Effector memory CD4-positive, alpha-beta T cell (primary cell): Measurements from ENCODE around the gene ZNRF3.
"Not testable (repeated sequence)": the region's sequence is repeated elsewhere in the genome, so short reads cannot be mapped to it uniquely, and the experiment has no call there.

ENCODE experiments used
- DNase-seq, 3 donors: peaks; one replicate each; pipeline ENCODE4 v3.0.0-alpha.2; 2020
- H3K27ac ChIP-seq: 2 replicates; pipeline ENCODE4 v1.7.0; 2013; ENCODE audit warnings: mild to moderate bottlenecking, low read length, moderate library complexity; ENCODE audit not compliant: insufficient read depth, poor library complexity, severe bottlenecking
- H3K27me3 ChIP-seq: replicated peaks from 2 replicates; pipeline ENCODE4 v1.7.0; 2013; ENCODE audit warnings: mild to moderate bottlenecking, low read length; ENCODE audit not compliant: insufficient read depth, control insufficient read depth, poor library complexity, severe bottlenecking
- H3K36me3 ChIP-seq: 2 replicates; pipeline ENCODE4 v1.7.0; 2013; ENCODE audit warnings: mild to moderate bottlenecking, low read length, moderate library complexity; ENCODE audit not compliant: control insufficient read depth, insufficient read depth
- H3K4me1 ChIP-seq: 2 replicates; pipeline ENCODE4 v1.7.0; 2013; ENCODE audit warnings: low read length, mild to moderate bottlenecking; ENCODE audit not compliant: control insufficient read depth, insufficient read depth, poor library complexity, severe bottlenecking
- H3K4me3 ChIP-seq: 2 replicates; pipeline ENCODE4 v1.7.0; 2013; ENCODE audit warnings: low read length, low read depth, mild to moderate bottlenecking; ENCODE audit not compliant: insufficient read depth, poor library complexity, severe bottlenecking
- H3K9me3 ChIP-seq: 2 replicates; pipeline ENCODE4 v1.7.0; 2013; ENCODE audit warnings: mild to moderate bottlenecking, low read length, moderate library complexity; ENCODE audit not compliant: control insufficient read depth

Gene ZNRF3

DNA sequence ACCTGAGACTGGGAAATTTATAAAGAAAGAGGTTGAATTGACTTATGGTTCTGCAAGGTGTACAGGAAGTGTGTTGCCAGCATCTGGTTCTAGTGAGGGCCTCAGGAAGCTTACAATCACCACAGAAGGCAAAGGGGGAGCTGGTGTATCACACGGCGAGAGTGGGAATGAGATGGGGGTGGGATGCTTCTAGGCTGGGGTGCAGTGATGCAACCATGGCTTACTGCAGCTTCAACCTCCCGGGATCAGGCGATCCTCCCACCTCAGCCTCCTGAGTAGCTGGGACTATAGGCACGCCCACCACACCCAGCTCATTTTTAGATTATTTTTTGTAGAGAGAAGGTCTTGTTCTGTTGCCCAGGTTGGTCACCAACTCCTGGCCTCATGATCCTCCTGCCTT, 117.3 kb downstream of the ZNRF3 start:
- Histone ChIP-seq H3K36me3 (no peaks in the 10 kb centered on the region), H3K27me3 (no peaks in the 10 kb centered on the region), H3K9me3 (no peaks in the 10 kb centered on the region), H3K4me1 (no peaks in the 10 kb centered on the region), H3K4me3 (no peak overlapping the region), H3K27ac (no peak overlapping the region)
- no peak for DNase-seq

DNA sequence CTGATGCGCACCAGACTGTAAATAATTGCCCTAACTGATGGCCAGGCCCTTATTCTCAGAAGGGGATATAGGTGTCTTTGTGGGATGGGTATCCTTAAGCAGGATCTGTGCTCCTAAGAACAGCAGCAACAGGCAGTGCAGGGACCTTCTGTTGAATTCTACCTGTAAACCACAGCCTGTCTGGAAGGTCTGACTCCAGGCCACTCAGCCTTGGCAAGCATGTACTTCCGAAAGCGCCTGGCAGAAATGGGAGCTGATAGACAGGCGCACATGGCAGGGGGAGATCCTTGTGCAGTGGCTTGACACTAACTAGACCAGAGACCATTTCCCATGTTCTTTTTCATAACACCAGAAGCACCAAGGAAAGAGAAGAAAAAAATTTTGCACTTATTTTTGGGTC, 119.2 kb downstream of the ZNRF3 start:
- H3K27me3 ChIP-seq = no peaks in the 10 kb centered on the region
- H3K4me1 ChIP-seq = no peaks in the 10 kb centered on the region
- H3K9me3 ChIP-seq = no peaks in the 10 kb centered on the region
- no peak overlapping the region for H3K4me3 ChIP-seq
- no peak overlapping the region for H3K27ac ChIP-seq
- H3K36me3 ChIP-seq = no peaks in the 10 kb centered on the region
- DNase-seq = no peak

DNA sequence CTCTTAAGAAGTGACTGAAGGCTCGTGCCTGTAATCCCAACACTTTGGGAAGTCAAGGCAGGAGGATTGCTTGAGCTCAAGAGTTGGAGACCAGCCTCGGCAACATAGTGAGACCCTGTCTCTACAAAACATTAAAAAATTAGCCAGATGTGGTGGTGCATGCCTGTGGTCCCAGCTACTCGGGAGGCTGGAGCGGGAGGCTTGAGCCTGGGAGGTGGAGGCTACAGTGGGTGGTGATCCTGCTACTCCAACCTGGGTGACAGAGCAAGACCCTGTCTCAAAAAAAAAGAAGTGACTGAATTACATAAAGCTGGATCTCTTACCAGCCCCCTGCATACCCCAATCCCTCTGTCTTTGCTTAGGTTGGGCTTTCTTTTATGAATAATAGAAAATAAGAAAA, 120.2 kb downstream of the ZNRF3 start:
- Histone ChIP-seq H3K27me3 (no peaks in the 10 kb centered on the region), H3K9me3 (no peaks in the 10 kb centered on the region), H3K36me3 (no peaks in the 10 kb centered on the region), H3K4me1 (no peaks in the 10 kb centered on the region), H3K4me3 (no peak overlapping the region), H3K27ac (no peak overlapping the region)
- no peak for DNase-seq

DNA sequence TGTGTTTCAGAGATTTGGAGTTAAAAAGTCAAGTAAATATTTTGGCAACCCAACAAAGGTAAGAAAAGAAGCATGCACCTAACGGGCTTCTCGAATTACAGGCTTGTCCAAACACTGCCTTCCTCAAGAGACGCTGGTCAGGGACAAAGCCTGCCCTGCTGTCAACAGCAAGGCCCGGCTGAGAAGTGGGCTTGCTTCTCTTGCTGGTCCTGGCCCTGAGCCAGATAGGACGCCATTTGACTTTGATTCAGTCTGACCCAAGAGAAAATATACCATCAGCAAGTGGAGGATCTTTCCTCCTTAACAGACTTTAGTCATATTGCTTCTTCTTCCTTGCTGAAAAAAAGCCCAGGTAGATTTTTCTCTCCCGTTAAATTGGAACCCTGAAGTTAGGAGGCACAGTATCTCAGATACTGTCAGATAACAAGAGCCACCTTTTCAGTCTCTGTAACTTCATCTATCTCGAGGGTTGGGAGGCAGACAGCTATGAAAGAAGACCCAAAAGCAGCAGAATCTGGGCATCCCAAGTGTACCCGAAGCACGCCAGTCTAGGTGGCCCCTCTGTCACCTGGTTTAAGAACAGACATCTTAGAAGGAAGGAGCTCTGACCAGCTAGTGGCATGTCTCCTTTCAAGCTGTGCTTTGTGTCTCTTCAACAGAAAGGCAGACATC, 120.7 kb downstream of the ZNRF3 start:
- H3K27ac ChIP-seq = no peak overlapping the region
- no peaks in the 10 kb centered on the region for H3K36me3 ChIP-seq
- no peak for DNase-seq
- H3K4me3 ChIP-seq = no peak overlapping the region
- no peaks in the 10 kb centered on the region for H3K9me3 ChIP-seq
- H3K4me1 ChIP-seq = no peaks in the 10 kb centered on the region
- H3K27me3 ChIP-seq = no peaks in the 10 kb centered on the region

DNA sequence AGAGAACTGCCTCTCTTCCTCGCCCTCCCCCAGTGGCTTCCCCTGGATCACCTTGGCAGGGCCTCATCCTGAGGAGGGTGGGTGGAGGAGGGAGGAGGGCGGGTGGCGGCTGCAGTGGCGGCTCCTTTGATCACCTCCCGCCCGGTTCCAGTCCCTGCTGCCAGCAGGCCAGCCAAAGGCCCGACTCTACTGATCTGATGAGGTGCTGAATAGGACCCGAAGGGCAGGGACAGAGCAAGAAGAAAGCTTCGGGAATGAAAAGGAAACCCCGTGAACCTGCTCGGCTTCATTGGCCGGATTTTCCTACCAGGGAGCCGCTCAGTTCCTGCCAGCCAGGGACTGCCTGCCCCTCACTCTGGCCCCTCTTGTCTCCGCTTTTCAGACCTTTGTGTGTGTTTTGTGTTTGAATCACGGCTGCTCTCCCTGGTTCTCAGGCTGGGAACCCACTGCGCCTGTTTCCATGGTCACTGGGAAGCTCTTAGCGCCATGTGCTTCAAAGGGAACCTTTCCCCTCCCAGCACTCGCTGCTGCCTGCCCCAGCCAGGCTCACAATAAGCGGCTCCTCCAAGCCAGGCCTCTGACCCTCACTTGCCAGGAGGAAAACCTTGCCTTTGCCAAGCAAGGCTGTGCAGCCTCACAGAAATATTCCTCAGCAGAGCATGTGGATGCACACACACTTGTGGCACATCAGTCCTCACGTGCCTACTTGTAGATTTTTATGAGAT, 121.4 kb downstream of the ZNRF3 start:
- Histone ChIP-seq H3K4me3 (no peak overlapping the region), H3K27ac (no peak overlapping the region), H3K36me3 (no peaks in the 10 kb centered on the region), H3K4me1 (no peaks in the 10 kb centered on the region), H3K27me3 (no peaks in the 10 kb centered on the region), H3K9me3 (no peaks in the 10 kb centered on the region)
- DNase-seq = no peak

DNA sequence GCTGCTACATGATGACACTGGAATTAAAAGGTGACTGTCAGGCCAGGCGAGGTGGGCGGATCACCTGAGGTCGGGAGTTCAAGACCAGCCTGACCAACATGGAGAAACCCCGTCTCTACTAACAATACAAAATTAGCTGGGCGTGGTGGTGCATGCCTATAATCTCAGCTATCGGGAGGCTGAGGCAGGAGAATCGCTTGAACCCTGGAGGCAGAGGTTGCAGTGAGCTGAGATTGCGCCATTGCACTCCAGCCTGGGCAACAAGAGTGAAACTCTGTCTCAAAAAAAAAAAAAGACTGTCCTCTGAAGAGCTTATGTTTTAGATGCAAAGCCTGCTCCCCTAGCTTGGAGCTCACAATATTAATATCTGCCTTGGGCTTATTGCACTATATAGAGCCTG, 122.4 kb downstream of the ZNRF3 start:
- H3K27me3 ChIP-seq, H3K4me3 ChIP-seq, H3K27ac ChIP-seq, H3K9me3 ChIP-seq, DNase-seq, H3K4me1 ChIP-seq, H3K36me3 ChIP-seq: not testable (repeated sequence)

DNA sequence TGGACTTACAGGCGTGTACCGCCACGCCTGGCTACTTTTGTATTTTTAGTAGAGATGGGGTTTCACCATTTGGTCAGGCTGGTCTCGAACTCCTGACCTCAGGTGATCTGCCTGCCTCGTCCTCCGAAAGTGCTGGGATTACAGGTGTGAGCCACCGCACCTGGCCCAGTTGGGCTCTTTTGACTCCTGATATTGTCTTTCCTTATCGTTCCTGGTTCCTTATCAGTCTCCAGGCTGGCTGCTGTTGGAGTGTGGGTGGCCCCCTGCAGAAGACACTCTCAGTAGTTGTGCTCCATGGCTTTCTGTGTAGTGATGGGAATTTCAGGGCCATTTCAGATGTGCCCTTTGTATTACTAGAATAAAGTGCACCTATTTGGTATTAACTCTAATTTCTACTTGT, 123.0 kb downstream of the ZNRF3 start:
- no peaks in the 10 kb centered on the region for H3K9me3 ChIP-seq
- no peaks in the 10 kb centered on the region for H3K36me3 ChIP-seq
- no peak overlapping the region for H3K27ac ChIP-seq
- H3K27me3 ChIP-seq = no peaks in the 10 kb centered on the region
- no peaks in the 10 kb centered on the region for H3K4me1 ChIP-seq
- H3K4me3 ChIP-seq = no peak overlapping the region
- DNase-seq = no peak

DNA sequence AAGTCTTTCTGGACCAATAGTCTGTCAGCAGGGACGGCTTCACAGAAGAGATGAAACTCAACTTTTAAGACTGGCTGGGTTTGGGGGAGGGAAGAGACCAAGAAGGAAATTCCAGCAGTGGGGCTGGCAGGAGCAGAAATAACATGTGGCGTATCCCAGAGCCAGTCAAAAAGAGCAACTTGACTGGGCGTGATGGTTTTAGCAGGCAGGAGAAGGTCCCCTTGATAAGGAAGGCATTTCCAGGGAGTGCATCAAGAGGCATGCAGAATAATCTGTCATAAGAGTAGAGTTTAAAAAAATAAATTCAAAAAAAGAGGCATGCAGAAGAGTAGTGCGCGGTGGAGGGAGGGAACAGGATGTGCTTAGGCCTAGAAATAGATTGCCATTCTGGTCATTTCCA, 125.8 kb downstream of the ZNRF3 start:
- no peak overlapping the region for H3K4me3 ChIP-seq
- DNase-seq = no peak
- no peak overlapping the region for H3K27ac ChIP-seq
- H3K4me1 ChIP-seq = no peaks in the 10 kb centered on the region
- no peaks in the 10 kb centered on the region for H3K9me3 ChIP-seq
- no peaks in the 10 kb centered on the region for H3K27me3 ChIP-seq
- no peaks in the 10 kb centered on the region for H3K36me3 ChIP-seq

DNA sequence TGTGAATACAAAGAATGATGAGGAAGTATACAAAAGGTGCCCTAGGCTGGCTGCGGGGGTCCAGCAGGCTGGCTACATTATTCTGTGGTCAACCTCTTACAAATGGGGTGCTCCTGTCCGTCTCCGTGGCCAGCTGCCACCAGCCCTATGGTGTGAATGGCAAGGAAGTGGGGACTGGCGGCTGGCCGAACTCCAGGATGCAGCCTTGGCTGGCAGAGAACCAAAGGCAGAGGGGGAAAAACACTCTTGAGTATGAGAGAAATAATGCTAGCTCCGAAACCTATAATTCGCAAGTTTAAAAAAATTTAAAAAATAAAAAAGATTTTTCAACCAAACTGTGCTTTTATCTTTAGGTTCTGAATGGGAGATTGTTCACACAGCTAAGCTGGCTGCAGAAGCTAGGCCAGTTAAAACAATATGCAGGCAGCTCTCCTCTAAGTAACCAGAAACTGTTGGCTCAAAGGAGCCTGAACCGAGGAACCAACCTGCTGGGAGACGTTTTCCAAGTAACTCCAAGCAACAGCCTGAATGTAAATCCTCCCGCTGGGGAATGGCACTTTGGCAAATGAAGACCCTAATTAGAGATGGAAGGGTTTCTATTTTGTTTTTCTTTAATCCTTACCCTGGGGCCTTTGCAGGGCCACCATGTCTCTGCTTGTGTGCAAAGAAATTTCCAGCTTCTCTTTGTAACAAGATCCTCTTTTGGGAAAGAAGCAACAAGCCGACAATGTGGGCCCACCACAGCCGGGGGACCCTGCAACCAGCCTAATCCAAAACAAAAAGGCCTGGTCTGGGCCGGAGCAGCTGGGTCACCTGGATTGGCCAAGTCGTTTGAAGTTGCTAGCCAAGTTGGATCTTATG, 128.1 kb downstream of the ZNRF3 start:
- no peaks in the 10 kb centered on the region for H3K36me3 ChIP-seq
- H3K27ac ChIP-seq = no peak overlapping the region
- no peaks in the 10 kb centered on the region for H3K9me3 ChIP-seq
- H3K27me3 ChIP-seq = no peaks in the 10 kb centered on the region
- no peak overlapping the region for H3K4me3 ChIP-seq
- no peak for DNase-seq
- H3K4me1 ChIP-seq = no peaks in the 10 kb centered on the region

DNA sequence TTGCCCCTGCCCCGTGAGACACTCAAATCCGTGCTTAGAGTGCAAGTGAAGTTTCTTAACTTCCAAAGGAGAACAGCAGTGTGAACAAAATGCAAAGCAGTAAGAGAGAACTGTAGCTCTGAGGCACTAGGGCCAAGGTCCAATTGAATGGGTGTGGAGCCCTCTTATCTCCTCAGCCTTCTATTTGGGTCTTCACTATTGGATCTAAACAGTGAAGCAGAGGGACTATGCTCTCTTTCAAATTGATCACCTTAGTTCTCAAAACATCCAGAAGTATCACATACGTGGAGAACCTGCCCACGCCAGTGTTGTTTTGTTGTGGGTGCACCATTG, 128.7 kb downstream of the ZNRF3 start:
- Histone ChIP-seq H3K27me3 (no peaks in the 10 kb centered on the region), H3K4me1 (no peaks in the 10 kb centered on the region), H3K36me3 (no peaks in the 10 kb centered on the region), H3K9me3 (no peaks in the 10 kb centered on the region), H3K27ac (no peak overlapping the region), H3K4me3 (no peak overlapping the region)
- no peak for DNase-seq
